Central memory CD8-positive, alpha-beta T cell (primary cell): ENCODE data around the gene POU3F3.

Experiments
- ATAC-seq: fragments of 150-1000 bp; cut with Tn5 transposase; replicated peaks from 2 replicates; pipeline ENCODE4 v1.10.0; 2022; ENCODE audit warnings: mild to moderate bottlenecking, moderate FRiP score, moderate number of reproducible peaks; ENCODE audit not compliant: poor library complexity, severe bottlenecking; ENCODE audit errors: extremely low read depth
- DNase-seq, 2 donors: peaks; one replicate each; pipeline ENCODE4 v3.0.0; 2021; ENCODE audit warnings: low spot score in 2 of 2
- H3K27ac Mint-ChIP-seq: one replicate; pipeline ENCODE4 v1.8.0; 2022; ENCODE audit warnings: low read depth, mild to moderate bottlenecking, moderate library complexity, mixed read lengths
- H3K27me3 Mint-ChIP-seq: one replicate; pipeline ENCODE4 v1.8.0; 2022; ENCODE audit warnings: mixed read lengths
- H3K36me3 Mint-ChIP-seq: one replicate; pipeline ENCODE4 v1.8.0; 2022; ENCODE audit warnings: mild to moderate bottlenecking, moderate library complexity, mixed read lengths; ENCODE audit not compliant: insufficient read depth
- H3K4me1 Mint-ChIP-seq: one replicate; pipeline ENCODE4 v1.8.0; 2022; ENCODE audit warnings: mixed read lengths
- H3K4me3 Mint-ChIP-seq: one replicate; pipeline ENCODE4 v1.8.0; 2022; ENCODE audit warnings: mild to moderate bottlenecking, moderate library complexity, mixed read lengths
- H3K9me3 Mint-ChIP-seq: one replicate; pipeline ENCODE4 v1.8.0; 2022; ENCODE audit warnings: mixed read lengths

Gene POU3F3

GRCh38 chr2:104880076-104880475 lies 26.2 kb downstream of the POU3F3 start:
- no peak for DNase-seq
- Mint-ChIP-seq H3K4me1 (no peaks in the 10 kb centered on the region), H3K36me3 (no peaks in the 10 kb centered on the region), H3K27ac (no peak overlapping the region), H3K4me3 (no peak overlapping the region), H3K27me3 (peaks cover 54% of the 10 kb centered on the region), H3K9me3 (no peaks in the 10 kb centered on the region)
- no peak for ATAC-seq

DNA sequence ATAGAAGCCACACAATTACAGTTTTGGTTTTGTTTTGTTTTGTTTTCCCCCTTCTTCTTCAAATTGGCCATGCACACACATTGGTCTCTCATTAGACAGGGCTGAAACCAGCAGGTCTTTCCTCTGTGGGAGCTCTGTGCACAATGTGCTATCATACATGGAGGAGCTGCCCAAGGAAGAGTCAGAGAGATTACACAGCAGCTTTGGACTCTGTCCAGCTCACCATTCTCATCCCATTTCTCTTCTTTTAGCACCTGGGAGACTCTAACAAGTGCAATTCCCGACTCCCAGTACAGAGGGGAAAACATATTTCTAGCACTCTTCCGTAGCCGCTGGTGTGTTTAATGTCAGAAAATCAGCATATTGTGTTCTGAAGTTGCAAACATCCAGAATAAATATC lies 29.4 kb downstream of the POU3F3 start:
- Mint-ChIP-seq H3K4me3 (no peak overlapping the region), H3K36me3 (no peaks in the 10 kb centered on the region), H3K27me3 (peaks cover 49% of the 10 kb centered on the region), H3K4me1 (peaks cover 3% of the 10 kb centered on the region), H3K27ac (no peak overlapping the region), H3K9me3 (no peaks in the 10 kb centered on the region)
- no peak for ATAC-seq
- DNase-seq = no peak

DNA sequence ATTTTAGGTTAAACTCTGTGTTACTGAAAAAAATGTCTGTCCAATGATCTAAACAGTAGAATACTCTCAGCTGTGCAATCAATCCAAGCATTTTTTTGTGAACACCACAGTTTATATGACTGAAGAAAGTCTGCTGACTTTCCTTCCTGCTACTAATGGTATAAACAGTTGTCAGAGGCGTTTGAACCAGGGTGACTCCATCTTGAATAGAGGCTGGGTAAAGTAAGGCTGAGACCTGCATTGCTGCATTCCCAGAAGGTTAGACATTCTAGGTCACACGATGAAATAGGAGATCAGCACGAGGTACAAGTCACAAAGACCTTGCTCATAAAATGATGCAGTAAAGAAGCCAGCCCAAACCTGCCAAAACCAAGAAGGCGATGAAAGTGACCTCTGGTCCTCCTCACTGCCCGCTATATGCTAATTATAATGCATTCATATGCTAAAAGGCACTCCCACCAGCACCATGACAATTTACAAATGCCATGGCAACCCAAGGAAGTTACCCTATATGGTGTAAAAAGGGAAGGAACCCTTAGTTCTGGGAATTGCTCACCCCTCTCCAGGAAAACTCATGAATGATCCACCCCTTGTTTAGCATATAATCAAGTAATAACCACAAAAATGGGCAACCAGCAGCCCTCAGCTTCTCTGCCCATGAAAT lies 31.3 kb downstream of the POU3F3 start:
- Mint-ChIP-seq H3K27ac (no peak overlapping the region), H3K36me3 (no peaks in the 10 kb centered on the region), H3K4me1 (peaks cover 9% of the 10 kb centered on the region), H3K4me3 (no peak overlapping the region), H3K9me3 (no peaks in the 10 kb centered on the region), H3K27me3 (peaks cover 36% of the 10 kb centered on the region)
- ATAC-seq = no peak
- DNase-seq = no peak

- no peak for DNase-seq
Observed at GRCh38 chr2:104887676-104888075, 33.8 kb downstream of the POU3F3 start.

DNA sequence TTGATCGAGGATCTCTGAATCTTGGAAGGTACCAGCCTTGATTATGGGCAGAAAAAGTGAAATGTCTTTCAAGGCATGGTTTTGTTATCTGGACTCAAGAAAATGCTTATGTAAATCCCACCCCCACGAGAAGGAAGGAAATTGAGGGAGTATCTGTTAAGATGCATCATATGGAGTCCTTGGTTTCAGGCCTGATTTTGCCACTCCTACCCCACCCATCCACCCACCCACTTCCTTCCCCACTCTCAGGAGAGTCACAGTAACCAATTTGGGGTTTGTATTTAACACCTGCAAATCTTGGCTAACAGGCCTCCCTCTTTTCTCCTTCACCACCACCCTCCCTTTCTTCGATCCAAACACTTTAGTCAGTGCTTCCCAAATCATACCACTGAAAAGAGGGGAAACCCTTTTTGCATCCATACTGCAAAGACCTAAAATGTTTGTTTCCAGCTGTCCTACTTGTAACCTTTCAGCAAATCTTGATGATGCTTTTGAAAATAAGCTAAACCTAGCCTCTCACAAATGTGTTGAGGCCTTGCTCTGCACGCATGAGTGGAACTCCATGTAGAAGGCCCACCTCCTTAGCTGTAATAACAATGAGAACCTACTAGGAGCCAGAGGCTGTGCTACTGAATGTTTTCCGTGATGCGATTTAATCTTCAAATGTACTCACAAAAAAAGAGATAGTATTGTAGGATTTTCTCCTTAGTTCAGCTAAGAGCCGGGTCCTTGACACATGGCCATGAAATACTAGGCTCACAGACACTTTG lies 34.8 kb downstream of the POU3F3 start:
- no peak for ATAC-seq
- Mint-ChIP-seq H3K36me3 (peaks cover 1% of the 10 kb centered on the region), H3K27ac (no peak overlapping the region), H3K4me1 (peaks cover 9% of the 10 kb centered on the region), H3K27me3 (peaks cover 24% of the 10 kb centered on the region), H3K4me3 (no peak overlapping the region), H3K9me3 (no peaks in the 10 kb centered on the region)
- no peak for DNase-seq

More at GRCh38 chr2:104887676-104888075, 33.8 kb downstream of the POU3F3 start:
- H3K27ac Mint-ChIP-seq = no peak overlapping the region
- H3K9me3 Mint-ChIP-seq = no peaks in the 10 kb centered on the region
- H3K27me3 Mint-ChIP-seq = peaks cover 29% of the 10 kb centered on the region
- H3K4me1 Mint-ChIP-seq = peaks cover 9% of the 10 kb centered on the region
- ATAC-seq = no peak
- no peak overlapping the region for H3K4me3 Mint-ChIP-seq
- peaks cover 1% of the 10 kb centered on the region for H3K36me3 Mint-ChIP-seq

GRCh38 chr2:104889291-104889959 lies 35.5 kb downstream of the POU3F3 start:
- H3K9me3 Mint-ChIP-seq = no peaks in the 10 kb centered on the region
- H3K36me3 Mint-ChIP-seq = peaks cover 1% of the 10 kb centered on the region
- ATAC-seq = no peak
- peaks cover 9% of the 10 kb centered on the region for H3K4me1 Mint-ChIP-seq
- no peak for DNase-seq
- H3K27me3 Mint-ChIP-seq = peaks cover 21% of the 10 kb centered on the region
- H3K27ac Mint-ChIP-seq = no peak overlapping the region
- H3K4me3 Mint-ChIP-seq = no peak overlapping the region

GRCh38 chr2:104889960-104890684 lies 36.2 kb downstream of the POU3F3 start:
- peaks cover 1% of the 10 kb centered on the region for H3K36me3 Mint-ChIP-seq
- H3K27ac Mint-ChIP-seq = no peak overlapping the region
- DNase-seq = no peak
- ATAC-seq = no peak
- H3K9me3 Mint-ChIP-seq = no peaks in the 10 kb centered on the region
- peaks cover 22% of the 10 kb centered on the region for H3K27me3 Mint-ChIP-seq
- peaks cover 9% of the 10 kb centered on the region for H3K4me1 Mint-ChIP-seq
- H3K4me3 Mint-ChIP-seq = no peak overlapping the region

DNA sequence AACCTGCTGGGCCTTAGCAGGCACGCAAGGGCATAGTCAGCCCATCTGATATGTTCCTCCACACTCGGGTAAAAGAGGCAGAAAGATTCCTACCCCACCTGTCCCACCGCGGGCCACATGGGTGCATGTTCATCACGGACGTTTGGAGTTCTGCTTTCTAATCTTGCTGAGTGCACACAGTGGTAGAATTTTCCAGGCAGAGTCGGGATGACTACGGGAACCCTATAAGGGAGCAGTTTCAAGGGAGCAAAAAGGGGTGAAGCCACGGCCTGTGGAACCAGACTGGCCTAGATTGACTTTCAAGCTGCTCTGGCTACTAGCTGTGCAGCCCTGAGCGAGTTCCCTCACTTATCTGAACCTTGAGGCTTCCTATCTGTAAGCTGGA lies 36.8 kb downstream of the POU3F3 start:
- ATAC-seq (no peak), DNase-seq (no peak)
- Mint-ChIP-seq H3K4me3 (no peak overlapping the region), H3K4me1 (peaks cover 9% of the 10 kb centered on the region), H3K27me3 (peaks cover 28% of the 10 kb centered on the region), H3K27ac (no peak overlapping the region), H3K36me3 (peaks cover 1% of the 10 kb centered on the region), H3K9me3 (no peaks in the 10 kb centered on the region)

DNA sequence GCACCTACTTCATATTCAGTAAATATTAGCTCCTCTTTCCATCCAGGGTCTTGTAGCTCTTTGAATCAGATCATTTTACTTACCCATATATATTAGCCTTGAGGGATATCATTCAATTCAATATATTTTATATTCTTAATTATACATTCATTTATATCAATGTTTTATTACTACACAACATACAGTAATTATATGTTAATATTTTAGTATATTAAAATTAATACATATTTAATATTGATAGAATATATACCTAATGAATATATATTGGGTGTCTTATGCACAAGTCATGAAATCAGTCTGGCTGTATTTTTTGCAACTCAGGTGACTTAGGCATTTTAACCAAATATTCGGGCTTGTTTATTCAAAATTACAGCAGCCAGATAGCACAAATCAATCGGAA lies 37.2 kb downstream of the POU3F3 start:
- Mint-ChIP-seq H3K4me1 (peaks cover 9% of the 10 kb centered on the region), H3K27me3 (peaks cover 29% of the 10 kb centered on the region), H3K36me3 (peaks cover 1% of the 10 kb centered on the region), H3K4me3 (no peak overlapping the region), H3K27ac (no peak overlapping the region), H3K9me3 (no peaks in the 10 kb centered on the region)
- ATAC-seq (no peak), DNase-seq (no peak)

DNA sequence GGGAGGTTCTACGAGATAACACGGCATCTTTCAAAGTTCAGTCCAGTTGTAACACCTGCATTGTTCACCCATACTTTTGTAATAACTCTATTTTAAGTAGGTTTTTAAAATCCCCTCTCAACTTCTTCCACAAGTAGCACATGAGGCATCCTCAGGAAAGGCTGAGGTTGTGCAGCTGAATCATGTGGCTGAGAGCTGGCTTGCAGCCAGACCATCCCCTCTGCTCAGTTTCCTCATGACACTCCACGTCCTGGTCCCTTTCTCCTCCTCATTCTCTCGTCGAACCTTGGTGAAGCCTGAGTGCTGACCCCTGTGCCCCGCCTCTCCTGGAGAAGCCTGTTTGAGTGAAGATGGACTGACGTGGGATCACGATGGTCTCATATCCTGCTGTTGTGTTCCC lies 42.5 kb downstream of the POU3F3 start:
- ATAC-seq = no peak
- Mint-ChIP-seq H3K27ac (no peak overlapping the region), H3K27me3 (peaks cover 37% of the 10 kb centered on the region)

GRCh38 chr2:104897515-104898184 lies 43.7 kb downstream of the POU3F3 start:
- no peak overlapping the region for H3K4me3 Mint-ChIP-seq
- H3K9me3 Mint-ChIP-seq = no peaks in the 10 kb centered on the region
- DNase-seq (no peak), ATAC-seq (no peak)
- no peak overlapping the region for H3K27ac Mint-ChIP-seq
- H3K4me1 Mint-ChIP-seq = no peaks in the 10 kb centered on the region
- H3K36me3 Mint-ChIP-seq = no peaks in the 10 kb centered on the region
- H3K27me3 Mint-ChIP-seq = peaks cover 48% of the 10 kb centered on the region

More for the DNA sequence above, 42.5 kb downstream of the POU3F3 start:
- H3K36me3 Mint-ChIP-seq = peaks cover 1% of the 10 kb centered on the region
- no peak overlapping the region for H3K4me3 Mint-ChIP-seq
- H3K9me3 Mint-ChIP-seq = no peaks in the 10 kb centered on the region
- no peaks in the 10 kb centered on the region for H3K4me1 Mint-ChIP-seq
- no peak for DNase-seq

- DNase-seq = no peak
- no peak for ATAC-seq
- H3K4me3 Mint-ChIP-seq = no peak overlapping the region
- no peak overlapping the region for H3K27ac Mint-ChIP-seq
- peaks cover 31% of the 10 kb centered on the region for H3K27me3 Mint-ChIP-seq
- no peaks in the 10 kb centered on the region for H3K36me3 Mint-ChIP-seq
- H3K9me3 Mint-ChIP-seq = no peaks in the 10 kb centered on the region
- H3K4me1 Mint-ChIP-seq = no peaks in the 10 kb centered on the region
Observed at GRCh38 chr2:104900608-104901007, 46.7 kb downstream of the POU3F3 start.
